ENCODE data around the gene STX10.

Gene STX10

GRCh38 chr19:13117772-13118423, 32.3 kb downstream of the STX10 start, which contains the start of gene NACC1:
Gene NACC1, plus strand, starts transcription at chr19:13118264. Its CDS starts 16,944 bp downstream, at chr19:13135208.
- peak; percentile 95 for DNase-seq

DNA sequence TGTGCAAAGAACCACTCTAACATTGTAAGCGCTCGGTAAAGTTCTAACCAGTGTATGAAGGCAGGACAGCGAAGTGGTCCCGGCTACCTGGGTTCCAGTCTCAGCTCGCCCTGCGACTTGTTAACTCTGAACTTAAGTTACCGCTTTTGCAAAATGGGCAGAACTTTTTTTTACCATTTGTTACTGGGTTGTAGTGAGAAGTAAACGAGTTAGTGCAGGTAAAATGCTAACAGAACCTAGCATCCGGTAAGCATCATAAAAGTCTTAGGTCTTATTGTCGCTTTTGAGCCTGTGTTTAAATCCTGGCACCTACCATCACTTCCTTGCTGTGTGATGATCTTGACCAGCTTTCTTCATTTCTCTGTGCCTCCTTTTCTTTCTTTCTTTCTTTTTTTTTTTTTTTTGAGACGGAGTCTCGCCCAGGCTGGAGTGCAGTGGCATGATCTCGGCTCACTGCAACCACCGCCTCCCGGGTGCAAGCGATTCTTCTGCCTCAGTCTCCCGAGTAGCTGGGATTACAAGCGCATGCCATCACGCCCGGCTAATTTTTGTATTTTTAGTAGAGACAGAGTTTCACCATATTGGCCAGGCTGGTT, 32.9 kb downstream of the STX10 start:
- DNase-seq, result peak; percentile 71

DNA sequence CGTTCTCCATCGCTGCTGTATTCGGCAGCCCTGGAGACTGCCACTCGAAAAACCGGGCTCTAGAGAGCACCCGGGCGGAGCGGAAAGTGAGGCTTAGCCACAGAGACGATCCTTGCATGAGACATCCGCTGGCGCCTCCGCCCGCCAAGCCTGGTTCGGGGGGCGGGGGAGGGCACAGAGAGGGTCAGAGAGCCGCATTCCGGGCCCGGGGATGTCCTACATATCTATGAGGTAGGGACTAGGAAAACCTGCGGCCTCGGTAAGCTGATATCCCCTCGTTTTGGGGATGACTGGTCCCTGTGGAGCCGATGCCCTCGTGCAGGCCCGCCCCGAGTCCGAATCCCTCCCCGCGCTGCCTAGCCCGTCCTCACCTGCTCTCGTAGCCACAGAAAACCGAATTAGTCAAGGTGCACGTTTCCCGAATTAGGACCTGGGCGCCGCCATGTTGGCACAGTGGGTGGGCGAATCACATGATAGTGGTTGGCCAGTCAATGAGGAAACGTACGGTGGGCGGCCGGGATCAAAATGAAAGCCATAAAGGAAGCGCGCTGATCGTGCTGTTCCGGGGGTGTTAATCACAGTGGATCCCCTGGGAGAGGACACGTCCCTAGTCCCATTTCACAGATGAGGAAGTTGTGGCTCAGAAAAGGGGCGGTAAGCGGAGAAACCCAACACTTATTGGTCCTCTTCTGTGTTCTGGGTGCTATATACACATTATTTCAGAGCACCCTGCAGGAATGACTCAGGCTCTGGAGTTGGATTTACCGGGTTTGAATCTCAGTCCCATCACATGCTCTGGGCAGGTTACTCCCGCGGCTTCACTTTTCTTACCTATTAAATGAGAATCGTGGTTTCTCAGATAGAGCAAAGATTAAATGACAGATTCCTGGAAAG, 33.6 kb downstream of the STX10 start, which contains the start of gene TRMT1:
Gene TRMT1 (minus strand): TSS at position 459 of the 894 bp plus-strand sequence. CDS start 341 bp downstream, at position 118.
- peak; percentile 95 for DNase-seq

GRCh38 chr19:13115936-13116281, 34.3 kb downstream of the STX10 start:
- no peak for DNase-seq

GRCh38 chr19:13112555-13112954, 37.6 kb downstream of the STX10 start:
- DNase-seq, result no peak

GRCh38 chr19:13110099-13110610, 40.0 kb downstream of the STX10 start:
- no peak for DNase-seq

DNA sequence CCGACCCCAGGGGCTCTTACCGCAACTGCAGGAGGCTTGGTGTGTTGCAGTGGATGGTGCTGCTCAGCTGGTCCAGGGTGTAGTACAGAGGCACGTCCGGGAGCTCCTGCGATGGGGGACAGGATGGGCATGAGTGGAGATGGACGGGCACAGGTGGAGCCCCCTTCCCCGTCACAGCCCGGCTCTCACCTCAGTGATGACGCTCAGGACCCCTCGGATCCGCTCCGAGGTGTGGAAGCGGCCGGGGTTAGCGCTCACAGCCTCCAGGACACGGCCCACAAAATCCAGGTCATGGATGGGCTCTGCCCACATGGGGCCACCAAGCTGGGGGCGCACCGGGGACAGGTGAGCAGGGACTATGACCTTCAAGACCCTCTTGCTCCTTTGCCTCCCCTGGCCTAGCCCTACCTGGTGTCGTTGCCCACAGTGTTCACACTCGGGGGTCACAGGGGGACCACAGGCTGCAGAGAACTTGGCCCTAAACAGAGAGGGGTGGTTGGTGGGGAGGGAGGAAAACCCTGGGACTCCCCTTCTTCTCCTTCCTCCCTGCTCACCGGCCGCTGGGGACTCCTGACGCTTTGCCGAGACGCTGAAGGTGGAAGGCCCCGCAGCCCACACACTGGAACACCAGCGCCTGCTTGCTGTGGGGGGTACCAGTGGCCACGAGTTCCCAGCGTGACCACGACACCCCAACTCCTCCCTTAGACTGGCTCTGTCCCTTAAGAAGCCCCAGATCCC, 40.6 kb downstream of the STX10 start:
- no peak for DNase-seq

GRCh38 chr19:13104848-13105711, 45.1 kb downstream of the STX10 start:
- no peak for DNase-seq

DNA sequence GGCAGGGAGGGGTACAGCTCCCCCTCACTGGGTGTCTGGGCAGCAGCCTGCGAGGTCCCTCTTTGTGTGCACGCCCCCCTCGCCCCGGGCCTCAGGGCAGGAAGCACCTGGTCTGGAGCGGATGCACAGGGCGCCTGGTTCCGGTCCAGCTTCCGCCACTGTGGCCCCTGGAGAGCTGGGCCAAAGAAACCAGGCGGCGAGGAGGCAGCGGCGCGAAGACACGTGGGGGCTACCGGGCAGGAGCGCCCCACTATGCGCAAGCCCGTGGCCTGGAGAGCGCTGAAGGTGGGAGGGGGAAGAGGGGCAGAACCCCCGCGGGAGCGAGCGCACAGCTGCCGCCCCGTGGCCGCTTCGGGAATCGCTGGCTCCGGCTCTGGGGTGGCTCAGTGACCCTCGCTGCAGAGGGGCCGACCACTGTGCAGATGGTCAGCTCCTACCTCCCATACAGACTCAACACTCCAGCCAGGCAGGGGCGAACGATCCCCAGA, 45.8 kb downstream of the STX10 start:
- DNase-seq, result peak; percentile 46

- DNase-seq, result no peak
Measured at GRCh38 chr19:13103581-13104359, 46.4 kb downstream of the STX10 start.

DNA sequence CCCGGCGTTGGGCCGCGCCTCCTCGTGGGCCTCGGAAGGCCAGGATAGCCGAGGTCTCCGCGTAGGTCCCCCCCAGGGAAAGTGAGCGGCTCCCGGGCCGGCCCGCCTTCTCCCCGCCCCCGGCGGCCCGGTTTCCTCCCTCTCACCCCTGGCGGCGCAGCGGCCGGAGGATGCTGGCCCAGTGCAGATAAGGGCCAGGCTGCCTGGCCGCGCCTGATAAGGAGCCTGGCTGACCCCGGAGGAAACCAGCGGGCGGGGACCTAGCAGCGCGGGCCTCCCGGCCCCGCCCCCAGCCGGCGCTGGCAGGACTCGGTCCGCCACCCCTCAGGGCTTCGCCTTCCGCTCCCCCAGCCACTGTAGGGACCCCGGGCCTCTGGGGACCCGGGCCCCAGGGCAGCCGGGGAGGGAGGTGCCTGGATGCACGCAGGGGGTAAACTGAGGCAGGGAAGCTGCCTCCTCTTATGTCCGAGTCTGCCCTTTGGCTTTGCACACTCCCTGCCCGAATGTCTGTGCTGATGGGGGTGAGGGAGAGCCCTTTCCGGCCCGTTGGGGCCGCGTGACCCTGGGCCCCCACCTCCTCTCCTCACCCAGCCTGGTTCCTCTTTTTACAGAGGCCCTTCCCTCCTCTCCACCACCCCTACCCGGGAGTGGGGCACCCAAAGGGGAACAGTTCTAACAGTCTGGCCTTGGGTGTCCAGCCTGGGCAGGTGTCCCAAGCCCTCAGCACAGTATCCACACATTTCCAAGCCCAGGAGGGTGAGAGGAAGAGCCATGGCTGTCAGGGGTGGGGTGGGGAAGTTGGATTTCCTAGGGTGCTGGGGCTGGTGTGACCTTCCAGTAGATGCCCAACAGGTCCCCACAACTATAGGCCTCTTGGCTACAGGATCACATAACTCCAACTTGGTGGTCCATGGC, 47.3 kb downstream of the STX10 start, which contains the start of gene LYL1:
Gene LYL1 (minus strand): TSS at position 193 of the 915 bp plus-strand sequence. CDS start 1,687 bp downstream, outside the sequence.
- peak; percentile 79 for DNase-seq

- no peak for DNase-seq
Measured at GRCh38 chr19:13102416-13102665, 47.8 kb downstream of the STX10 start.

- DNase-seq, result no peak
Measured at GRCh38 chr19:13101590-13102415, 48.4 kb downstream of the STX10 start.

DNA sequence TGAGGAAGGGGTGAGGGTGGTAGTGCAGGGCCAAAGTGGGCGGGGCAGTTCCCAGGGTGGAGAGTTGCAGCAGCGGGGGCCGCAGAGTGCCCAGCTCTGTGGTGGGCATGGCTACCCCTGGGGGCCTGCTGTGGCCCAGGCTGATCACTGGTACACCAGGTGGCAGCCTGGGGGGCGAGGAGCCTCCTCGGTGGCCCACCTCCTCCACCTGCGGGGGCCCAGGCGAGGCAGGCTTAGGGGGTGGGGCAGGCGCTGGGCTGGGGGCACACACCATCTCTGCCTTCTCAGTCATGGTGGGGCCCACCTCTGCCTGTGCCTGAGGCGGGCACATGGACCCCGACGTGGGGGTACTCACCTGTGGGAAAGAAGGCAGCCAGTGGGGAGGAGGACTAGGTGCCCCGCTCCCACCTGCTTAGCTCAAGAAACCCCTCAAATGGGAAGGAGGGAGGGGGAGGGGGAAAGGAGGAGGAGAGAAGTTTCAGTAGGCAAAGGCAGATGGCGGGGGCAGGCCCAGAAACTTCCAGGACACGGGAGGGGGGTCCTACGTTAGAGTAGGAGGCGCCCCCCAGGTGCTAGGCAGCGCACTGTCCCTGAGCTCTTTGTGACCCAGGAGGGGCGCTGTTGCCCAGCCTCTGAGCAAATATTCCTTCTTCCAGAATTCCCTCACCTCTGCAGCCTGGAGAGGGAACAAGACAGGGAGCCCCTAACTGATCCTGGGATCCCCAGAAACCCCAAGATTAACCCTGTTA, 49.2 kb downstream of the STX10 start:
- no peak for DNase-seq

DNA sequence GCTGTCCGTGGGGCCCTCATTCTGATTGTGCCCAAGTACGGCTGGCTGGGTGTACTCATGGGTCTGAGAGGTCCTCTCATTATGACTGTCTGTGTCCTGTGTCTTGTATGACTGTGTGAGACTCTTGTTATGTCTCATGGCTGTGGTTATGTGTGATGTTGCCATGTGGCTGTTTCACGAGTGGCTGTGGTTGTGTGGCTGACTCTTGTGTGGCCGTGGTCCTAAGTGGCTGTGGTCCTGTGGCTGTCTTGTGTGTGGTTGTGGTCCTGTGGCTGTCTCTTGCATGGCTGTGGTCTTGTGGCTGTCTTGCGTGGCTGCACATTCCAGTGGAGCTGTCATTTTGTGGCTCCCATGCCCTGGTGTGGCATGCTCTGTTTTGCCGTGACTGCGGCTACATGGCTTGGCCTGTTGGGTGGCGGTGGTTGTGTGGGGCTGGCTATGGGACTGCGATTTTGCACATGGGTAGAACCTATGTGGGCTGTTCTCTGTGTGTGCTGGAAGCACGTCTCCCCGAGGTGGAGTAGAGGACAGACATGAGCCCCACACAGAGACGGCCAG, 50.1 kb downstream of the STX10 start:
- DNase-seq, result peak; percentile 36

- peak; percentile 89 for DNase-seq
Measured at GRCh38 chr19:13099073-13099999, 50.8 kb downstream of the STX10 start.
